DND-41 (cell line): Measurements from ENCODE around the gene CEP170B.
"Not testable (repeated sequence)": the region's sequence is repeated elsewhere in the genome, so short reads cannot be mapped to it uniquely, and the experiment has no call there.

ENCODE experiments used
- ATAC-seq: fragments of 200-7000 bp; cut with Tn5 transposase; 3 replicates; pipeline ENCODE4 v1.9.1; 2021; ENCODE audit warnings: low read depth; ENCODE audit not compliant: insufficient read depth
- DNase-seq: peaks from one replicate; pipeline ENCODE4 v3.0.0-alpha.2; 2020
- H2AFZ ChIP-seq: 2 replicates; pipeline ENCODE4 v1.6.0; 2012; ENCODE audit warnings: low read depth, low read length
- H3K27ac ChIP-seq: 2 replicates; pipeline ENCODE4 v1.5.1; 2012; ENCODE audit warnings: low read length, inconsistent platforms
- H3K27me3 ChIP-seq: fragments of 200-600 bp; sonication (generic); 2 replicates; pipeline ENCODE4 v1.6.0; 2012; ENCODE audit warnings: low read length, mild to moderate bottlenecking, inconsistent platforms; ENCODE audit not compliant: insufficient read depth, poor library complexity
- H3K36me3 ChIP-seq: 2 replicates; pipeline ENCODE4 v1.5.1; 2012; ENCODE audit warnings: low read length, inconsistent platforms; ENCODE audit not compliant: insufficient read depth
- H3K4me1 ChIP-seq: 2 replicates; pipeline ENCODE4 v1.5.1; 2012; ENCODE audit warnings: mild to moderate bottlenecking, low read length; ENCODE audit not compliant: insufficient read depth
- H3K4me2 ChIP-seq: 2 replicates; pipeline ENCODE4 v1.6.0; 2012; ENCODE audit warnings: mild to moderate bottlenecking, moderate library complexity, low read length, inconsistent platforms; ENCODE audit not compliant: insufficient read depth
- H3K4me3 ChIP-seq, 2 experiments: fragments of 200-600 bp in 1 of 2; shearing (Covaris generic) in 1 of 2; 2 replicates each; pipeline ENCODE4 v1.5.1; 2012 to 2016; ENCODE audit warnings: inconsistent platforms in 2 of 2, low read length in 2 of 2, mild to moderate bottlenecking in 2 of 2, low read depth in 1 of 2, moderate library complexity in 1 of 2
- H3K79me2 ChIP-seq: 2 replicates; pipeline ENCODE4 v1.6.0; 2012; ENCODE audit warnings: low read length, inconsistent platforms; ENCODE audit not compliant: insufficient read depth
- H3K9ac ChIP-seq: 2 replicates; pipeline ENCODE4 v1.6.0; 2012; ENCODE audit warnings: low read depth, mild to moderate bottlenecking, inconsistent platforms, low read length, moderate library complexity
- H3K9me3 ChIP-seq: 2 replicates; pipeline ENCODE4 v1.5.1; 2012; ENCODE audit warnings: low read length, moderate library complexity, mild to moderate bottlenecking, inconsistent platforms; ENCODE audit not compliant: insufficient read depth, severe bottlenecking
- H4K20me1 ChIP-seq: 2 replicates; pipeline ENCODE4 v1.6.0; 2012; ENCODE audit warnings: low read length; ENCODE audit not compliant: insufficient read depth
- EZH2 ChIP-seq: IDR thresholded peaks from 3 replicates; pipeline ENCODE4 v1.6.1; 2012; ENCODE audit warnings: borderline replicate concordance, low read depth, mild to moderate bottlenecking, moderate library complexity, low read length, inconsistent platforms; ENCODE audit not compliant: severe bottlenecking
- TF ChIP-seq, protein P1 (sequence below): IDR thresholded peaks from 2 replicates; pipeline ENCODE4 v1.5.1; 2012; ENCODE audit warnings: borderline replicate concordance, low read length, moderate library complexity, mild to moderate bottlenecking; ENCODE audit not compliant: poor library complexity, severe bottlenecking; ENCODE audit errors: extremely low read depth

Gene CEP170B

GRCh38 chr14:104919152-104919992 lies 54.3 kb downstream of the CEP170B start:
- H3K4me1 ChIP-seq, ATAC-seq, H3K79me2 ChIP-seq, H3K36me3 ChIP-seq, H3K27me3 ChIP-seq, H3K4me3 ChIP-seq, H3K9me3 ChIP-seq, H3K4me2 ChIP-seq, DNase-seq, H3K27ac ChIP-seq, H3K9ac ChIP-seq, H4K20me1 ChIP-seq, H2AFZ ChIP-seq: not testable (repeated sequence)

GRCh38 chr14:104919993-104920315 lies 54.9 kb downstream of the CEP170B start:
- H3K9ac ChIP-seq: no peak overlapping the region
- H2AFZ ChIP-seq: no peak overlapping the region
- H3K27ac ChIP-seq: no peak overlapping the region
- ATAC-seq (no peak), DNase-seq (no peak)
- TF ChIP-seq, protein P1, sequence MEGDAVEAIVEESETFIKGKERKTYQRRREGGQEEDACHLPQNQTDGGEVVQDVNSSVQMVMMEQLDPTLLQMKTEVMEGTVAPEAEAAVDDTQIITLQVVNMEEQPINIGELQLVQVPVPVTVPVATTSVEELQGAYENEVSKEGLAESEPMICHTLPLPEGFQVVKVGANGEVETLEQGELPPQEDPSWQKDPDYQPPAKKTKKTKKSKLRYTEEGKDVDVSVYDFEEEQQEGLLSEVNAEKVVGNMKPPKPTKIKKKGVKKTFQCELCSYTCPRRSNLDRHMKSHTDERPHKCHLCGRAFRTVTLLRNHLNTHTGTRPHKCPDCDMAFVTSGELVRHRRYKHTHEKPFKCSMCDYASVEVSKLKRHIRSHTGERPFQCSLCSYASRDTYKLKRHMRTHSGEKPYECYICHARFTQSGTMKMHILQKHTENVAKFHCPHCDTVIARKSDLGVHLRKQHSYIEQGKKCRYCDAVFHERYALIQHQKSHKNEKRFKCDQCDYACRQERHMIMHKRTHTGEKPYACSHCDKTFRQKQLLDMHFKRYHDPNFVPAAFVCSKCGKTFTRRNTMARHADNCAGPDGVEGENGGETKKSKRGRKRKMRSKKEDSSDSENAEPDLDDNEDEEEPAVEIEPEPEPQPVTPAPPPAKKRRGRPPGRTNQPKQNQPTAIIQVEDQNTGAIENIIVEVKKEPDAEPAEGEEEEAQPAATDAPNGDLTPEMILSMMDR: no peak
- TF ChIP-seq EZH2: no peak
- no peaks in the 10 kb centered on the region for H3K9me3 ChIP-seq
- H3K4me2 ChIP-seq: no peak overlapping the region
- no peaks in the 10 kb centered on the region for H3K27me3 ChIP-seq
- H3K4me3 ChIP-seq: no peak overlapping the region
- no peaks in the 10 kb centered on the region for H3K4me1 ChIP-seq
- no peaks in the 10 kb centered on the region for H3K36me3 ChIP-seq
- no peaks in the 10 kb centered on the region for H3K79me2 ChIP-seq
- no peaks in the 10 kb centered on the region for H4K20me1 ChIP-seq

- Histone ChIP-seq H3K9ac (no peak overlapping the region), H3K4me3 (no peak overlapping the region), H3K4me2 (no peak overlapping the region), H3K4me1 (no peaks in the 10 kb centered on the region), H2AFZ (no peak overlapping the region), H4K20me1 (no peaks in the 10 kb centered on the region; the same call in 1 of the 2 replicates), H3K79me2 (no peaks in the 10 kb centered on the region), H3K27me3 (no peaks in the 10 kb centered on the region), H3K27ac (no peak overlapping the region), H3K36me3 (no peaks in the 10 kb centered on the region), H3K9me3 (no peaks in the 10 kb centered on the region)
- no peak for ATAC-seq
- no peak for DNase-seq
- TF ChIP-seq, protein P1: no peak
- TF ChIP-seq EZH2: no peak
These were observed 58.8 kb downstream of the CEP170B start for GRCh38 chr14:104923640-104924420.

- DNase-seq (no peak), ATAC-seq (no peak)
- H3K27me3 ChIP-seq: no peaks in the 10 kb centered on the region
- no peaks in the 10 kb centered on the region for H3K4me1 ChIP-seq
- no peak within 1 kb of the TSS for H3K9ac ChIP-seq
- no peak within 1 kb of the TSS for H3K27ac ChIP-seq
- no peak within 1 kb of the TSS for H2AFZ ChIP-seq
- no peaks in the 10 kb centered on the region for H3K79me2 ChIP-seq
- no peak within 1 kb of the TSS for H3K4me2 ChIP-seq
- H3K4me3 ChIP-seq: no peak within 1 kb of the TSS
- no peaks in the 10 kb centered on the region for H3K9me3 ChIP-seq
- H3K36me3 ChIP-seq: no peaks in the 10 kb centered on the region
- no peak for TF ChIP-seq EZH2
- TF ChIP-seq, protein P1: no peak
- no peaks in the 10 kb centered on the region; the same call in 1 of the 2 replicates for H4K20me1 ChIP-seq
These were observed 59.5 kb downstream of the CEP170B start, which contains the start of gene PLD4 for GRCh38 chr14:104924421-104925213. PLD4 (plus strand) TSS chr14:104924879; CDS start chr14:104927141, 2,262 bp downstream.
